Thoracic aorta (tissue), 2 donors: ENCODE data around the gene CD160. TPM values are rescaled to one million over a fixed set of nuclear protein-coding genes. Genes with fewer than 3 reads are reported as not detected.

ENCODE experiments used
- ATAC-seq: fragments of 150-250 bp; one replicate; pipeline ENCODE4 v1.8.0; 2017; ENCODE audit warnings: low read depth; ENCODE audit not compliant: insufficient number of reproducible peaks, low FRiP score
- DNase-seq: peaks from one replicate; pipeline ENCODE4 v3.0.0-alpha.2; 2020; ENCODE audit warnings: low spot score
- H3K27ac ChIP-seq, 2 donors: fragments of 200-600 bp; sonication (generic); 1 replicate in 1 of 2; 2 replicates in 1 of 2; pipeline ENCODE4 v1.5.1; 2016; ENCODE audit warnings: mild to moderate bottlenecking in 2 of 2, moderate library complexity in 2 of 2
- H3K27me3 ChIP-seq: fragments of 200-600 bp; sonication (generic); replicated peaks from 2 replicates; pipeline ENCODE4 v1.6.0; 2016; ENCODE audit warnings: mild to moderate bottlenecking; ENCODE audit not compliant: insufficient read depth
- H3K36me3 ChIP-seq: fragments of 200-600 bp; sonication (generic); one replicate; pipeline ENCODE4 v1.5.1; 2016
- H3K4me1 ChIP-seq, 2 donors: fragments of 200-600 bp; sonication (generic); 1 replicate in 1 of 2; 2 replicates in 1 of 2; pipeline versions ENCODE4 v1.5.1 to v1.6.0; 2016; ENCODE audit warnings: low read depth in 2 of 2, mild to moderate bottlenecking in 1 of 2; ENCODE audit not compliant: control insufficient read depth in 1 of 2
- H3K4me3 ChIP-seq: fragments of 200-600 bp; sonication (generic); 2 replicates; pipeline ENCODE4 v1.5.1; 2016; ENCODE audit warnings: mild to moderate bottlenecking
- H3K9me3 ChIP-seq: fragments of 200-600 bp; sonication (generic); 2 replicates; pipeline ENCODE4 v1.5.1; 2016
- CTCF ChIP-seq: fragments of 200-600 bp; sonication (generic); IDR thresholded peaks from one replicate; pipeline ENCODE4 v1.5.1; 2019; ENCODE audit warnings: antibody characterized with exemption
- total RNA-seq, 2 donors: library from RNA; depleted of rRNA; stranded (reverse); fragments of >200 nt; gene quantifications; one replicate each; pipeline versions ENCODE4 v1.1.0 to v1.2.3, GENCODE V29; 2016

CD160 gene
- total RNA-seq, 2 donors from 2014 or later: 0.28 TPM; not detected in 1

- no peaks in the 10 kb centered on the region for H3K9me3 ChIP-seq
- no peaks in the 10 kb centered on the region for H3K36me3 ChIP-seq
- H3K4me1 ChIP-seq: no peaks in the 10 kb centered on the region
- H3K27ac ChIP-seq: no peak within 1 kb of the TSS
- no peak within 1 kb of the TSS for H3K4me3 ChIP-seq
- no peaks in the 10 kb centered on the region for H3K27me3 ChIP-seq
- DNase-seq (no peak), ATAC-seq (no peak)
- no peak for TF ChIP-seq CTCF
These were observed 12.0 kb upstream of the CD160 start, which contains the start of gene PDZK1 for GRCh38 chr1:145707183-145707867. TSS of gene PDZK1 (minus strand) at chr1:145707368. CDS start at chr1:145688021, 19,347 bp downstream.

- Histone ChIP-seq H3K27me3 (no peaks in the 10 kb centered on the region), H3K4me1 (no peaks in the 10 kb centered on the region), H3K27ac (no peak overlapping the region), H3K4me3 (no peak overlapping the region), H3K36me3 (no peaks in the 10 kb centered on the region), H3K9me3 (no peaks in the 10 kb centered on the region)
- TF ChIP-seq CTCF: no peak
- DNase-seq: no peak
- ATAC-seq: no peak
These were observed 11.2 kb upstream of the CD160 start for GRCh38 chr1:145708063-145708462.

- Histone ChIP-seq H3K27ac (no peak overlapping the region), H3K36me3 (no peaks in the 10 kb centered on the region), H3K27me3 (no peaks in the 10 kb centered on the region), H3K4me1 (no peaks in the 10 kb centered on the region), H3K9me3 (no peaks in the 10 kb centered on the region), H3K4me3 (no peak overlapping the region)
- ATAC-seq (no peak), DNase-seq (no peak)
- no peak for TF ChIP-seq CTCF
These were observed 8.8 kb upstream of the CD160 start for GRCh38 chr1:145710291-145711027.

GRCh38 chr1:145711213-145711651, 8.1 kb upstream of the CD160 start:
- no peaks in the 10 kb centered on the region for H3K36me3 ChIP-seq
- TF ChIP-seq CTCF: no peak
- ATAC-seq (no peak), DNase-seq (no peak)
- no peak overlapping the region for H3K4me3 ChIP-seq
- no peaks in the 10 kb centered on the region for H3K9me3 ChIP-seq
- no peak overlapping the region for H3K27ac ChIP-seq
- H3K27me3 ChIP-seq: no peaks in the 10 kb centered on the region
- no peaks in the 10 kb centered on the region for H3K4me1 ChIP-seq

- Histone ChIP-seq H3K27me3 (no peaks in the 10 kb centered on the region), H3K9me3 (no peaks in the 10 kb centered on the region), H3K36me3 (no peaks in the 10 kb centered on the region), H3K4me3 (no peak overlapping the region), H3K4me1 (no peaks in the 10 kb centered on the region), H3K27ac (no peak overlapping the region)
- no peak for TF ChIP-seq CTCF
- ATAC-seq (no peak), DNase-seq (no peak)
These were observed 4.7 kb upstream of the CD160 start for GRCh38 chr1:145714524-145715111.
